Ecto neural progenitor cell (in vitro differentiated cells): Measurements from ENCODE around the gene PRR33.

Source experiments
- DNase-seq: peaks from one replicate; pipeline ENCODE4 v3.0.0-alpha.2; 2018; ENCODE audit warnings: low spot score

The PRR33 gene

GRCh38 chr11:1862588-1863351 is 28.9 kb downstream of the PRR33 start:
- DNase-seq: no peak

GRCh38 chr11:1861435-1862411 is 30.0 kb downstream of the PRR33 start:
- no peak for DNase-seq

- no peak for DNase-seq
Measured at GRCh38 chr11:1860108-1860507, 31.6 kb downstream of the PRR33 start.

- no peak for DNase-seq
Measured at GRCh38 chr11:1859004-1859403, 32.7 kb downstream of the PRR33 start.

GRCh38 chr11:1858576-1858975 is 33.1 kb downstream of the PRR33 start:
- DNase-seq: no peak

- no peak for DNase-seq
Measured at GRCh38 chr11:1858154-1858553, 33.5 kb downstream of the PRR33 start.

GRCh38 chr11:1857064-1857463 is 34.6 kb downstream of the PRR33 start:
- DNase-seq: no peak

- DNase-seq: no peak
Measured at GRCh38 chr11:1856306-1857005, 35.2 kb downstream of the PRR33 start.

GRCh38 chr11:1855886-1856265 is 35.8 kb downstream of the PRR33 start:
- no peak for DNase-seq

- DNase-seq: no peak
Measured at GRCh38 chr11:1854949-1855885, 36.5 kb downstream of the PRR33 start.

GRCh38 chr11:1854132-1854948 is 37.4 kb downstream of the PRR33 start:
- no peak for DNase-seq

- DNase-seq: no peak
Measured at GRCh38 chr11:1853376-1854131, 38.1 kb downstream of the PRR33 start.

- DNase-seq: no peak
Measured at GRCh38 chr11:1852877-1853276, 38.8 kb downstream of the PRR33 start, which contains the start of gene LSP1. Gene LSP1 (plus strand): TSS chr11:1853084. CDS start chr11:1853145, 61 bp downstream.

GRCh38 chr11:1852271-1852876 is 39.3 kb downstream of the PRR33 start:
- DNase-seq: no peak

GRCh38 chr11:1851468-1852180 is 40.1 kb downstream of the PRR33 start:
- no peak for DNase-seq

- no peak for DNase-seq
Measured at GRCh38 chr11:1848640-1849430, 42.9 kb downstream of the PRR33 start.

- DNase-seq: no peak
Measured at GRCh38 chr11:1847926-1848639, 43.6 kb downstream of the PRR33 start.
